ENCODE results near the gene MEIOB.
"Not testable (repeated sequence)": the region's sequence is repeated elsewhere in the genome, so short reads cannot be mapped to it uniquely, and the experiment has no call there.

The MEIOB gene

DNA sequence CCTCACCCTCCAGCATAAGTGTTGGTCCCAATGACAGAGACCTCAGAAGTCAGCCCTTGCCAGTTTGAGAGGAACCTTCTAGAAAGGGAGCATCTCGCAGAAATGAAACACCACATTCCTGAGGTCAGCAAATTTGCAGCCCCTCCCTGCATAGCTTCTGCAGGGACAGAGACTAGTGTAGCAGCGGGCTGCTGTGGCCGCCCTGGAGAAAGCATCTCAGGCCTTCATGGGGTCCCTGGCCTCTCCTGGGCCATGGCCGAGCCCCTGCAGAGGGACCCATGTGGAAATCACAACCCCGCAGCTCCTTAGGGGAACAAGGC, 34.8 kb upstream of the MEIOB start:
- no peak for DNase-seq (ENCODE audit: low read depth)

DNA sequence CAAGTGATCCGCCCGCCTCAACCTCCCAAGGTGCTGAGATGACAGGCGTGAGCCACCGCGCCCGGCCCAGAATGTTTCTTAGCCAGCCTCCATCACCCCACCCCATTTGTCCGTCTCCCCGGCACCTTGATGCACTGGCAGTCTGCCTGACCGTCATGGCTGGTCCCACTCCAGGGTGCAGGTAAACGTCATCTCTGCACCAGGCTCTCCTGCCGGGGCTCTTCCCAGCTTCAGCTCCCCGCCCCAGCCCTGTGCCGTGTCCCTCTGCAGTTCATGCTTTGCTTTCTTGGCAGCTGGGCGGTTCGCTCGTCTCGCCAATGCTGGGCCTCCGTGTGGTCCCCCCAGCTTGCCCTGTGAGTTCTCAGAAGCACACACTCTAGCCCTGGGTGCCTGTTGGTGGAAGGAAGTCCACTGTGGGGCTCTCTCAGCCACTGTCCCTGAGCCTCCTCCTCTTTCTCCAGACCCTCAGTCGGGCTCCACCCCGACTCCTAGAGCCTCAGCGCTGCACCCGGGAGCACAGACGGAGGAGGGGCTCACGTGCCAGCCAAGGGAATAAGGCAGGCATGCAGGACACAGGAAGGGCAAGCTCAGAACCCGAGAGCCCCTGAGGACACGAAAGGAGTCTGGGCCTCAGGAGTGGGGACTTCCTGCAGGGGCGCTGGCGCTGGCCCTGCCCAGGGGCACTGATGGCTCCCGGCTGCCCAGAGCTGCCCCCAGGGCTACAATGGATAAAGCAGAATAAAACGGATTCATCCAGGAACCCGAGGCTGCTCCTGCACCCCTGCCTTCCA, 34.3 kb upstream of the MEIOB start:
- no peak for DNase-seq (ENCODE audit: low read depth)

DNA sequence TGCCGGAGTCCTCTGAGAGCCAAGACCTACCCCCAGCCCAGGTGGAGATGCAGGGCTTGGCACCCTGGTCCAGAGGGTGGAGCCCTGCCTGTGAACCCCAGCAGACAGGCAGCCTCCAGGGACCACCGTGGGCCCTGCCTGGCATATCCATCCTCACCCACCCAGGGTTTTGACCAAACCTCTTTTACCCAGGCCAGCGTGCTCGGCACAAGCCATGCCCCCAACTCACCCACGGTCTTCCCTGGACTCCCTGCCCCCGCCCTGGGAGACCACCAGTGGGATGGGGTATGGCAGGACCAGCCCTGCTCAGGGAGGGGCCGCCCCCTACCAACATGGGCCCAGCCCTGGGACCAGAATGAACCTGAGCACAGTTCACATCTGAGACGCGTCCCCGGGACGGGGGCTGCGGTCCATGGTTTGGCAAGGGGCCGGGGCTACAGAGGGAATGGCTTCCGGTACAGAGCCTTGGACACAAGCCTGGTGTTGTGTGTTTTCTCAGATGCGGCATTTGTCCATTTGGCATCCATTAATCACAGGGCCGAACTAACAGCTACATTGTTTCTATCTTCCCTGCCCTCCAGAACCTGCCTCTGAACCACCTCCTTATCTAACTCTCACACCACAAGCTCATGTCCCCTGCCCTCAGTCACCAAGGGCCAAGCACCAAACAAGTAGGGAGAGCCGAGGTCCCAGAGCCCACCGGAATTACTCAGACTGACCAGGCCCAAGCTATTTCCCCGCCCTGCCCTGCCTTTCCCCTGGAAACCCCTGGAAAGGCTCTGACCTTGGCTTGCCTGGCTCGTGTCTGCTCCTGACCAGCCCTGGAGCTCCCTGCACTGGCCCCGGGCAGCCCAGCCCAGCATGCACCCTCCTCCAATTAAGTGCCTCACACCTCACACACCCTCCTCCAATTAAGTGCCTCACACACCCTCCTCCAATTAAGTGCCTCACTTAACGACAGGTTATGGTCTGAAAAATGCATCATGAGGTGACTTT, 32.2 kb upstream of the MEIOB start:
- no peak for DNase-seq (ENCODE audit: low read depth)

DNA sequence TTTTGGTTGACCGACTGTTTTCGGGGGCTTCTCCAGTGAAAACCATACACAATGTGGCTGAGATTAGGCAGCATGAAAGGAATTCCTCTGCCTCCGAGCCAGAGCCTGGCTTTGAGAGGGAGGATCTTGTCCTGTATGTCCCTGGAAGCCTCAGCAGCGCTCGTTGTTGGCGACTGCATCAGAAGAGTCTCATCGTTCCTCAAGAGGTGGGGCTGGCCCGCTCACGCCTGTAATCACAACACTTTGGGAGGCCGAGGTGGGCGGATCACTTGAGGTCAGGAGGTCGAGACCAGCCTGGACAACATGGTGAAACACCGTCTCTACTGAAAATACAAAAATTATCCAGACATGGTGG, 31.2 kb upstream of the MEIOB start:
- no peak for DNase-seq (ENCODE audit: low read depth)

DNA sequence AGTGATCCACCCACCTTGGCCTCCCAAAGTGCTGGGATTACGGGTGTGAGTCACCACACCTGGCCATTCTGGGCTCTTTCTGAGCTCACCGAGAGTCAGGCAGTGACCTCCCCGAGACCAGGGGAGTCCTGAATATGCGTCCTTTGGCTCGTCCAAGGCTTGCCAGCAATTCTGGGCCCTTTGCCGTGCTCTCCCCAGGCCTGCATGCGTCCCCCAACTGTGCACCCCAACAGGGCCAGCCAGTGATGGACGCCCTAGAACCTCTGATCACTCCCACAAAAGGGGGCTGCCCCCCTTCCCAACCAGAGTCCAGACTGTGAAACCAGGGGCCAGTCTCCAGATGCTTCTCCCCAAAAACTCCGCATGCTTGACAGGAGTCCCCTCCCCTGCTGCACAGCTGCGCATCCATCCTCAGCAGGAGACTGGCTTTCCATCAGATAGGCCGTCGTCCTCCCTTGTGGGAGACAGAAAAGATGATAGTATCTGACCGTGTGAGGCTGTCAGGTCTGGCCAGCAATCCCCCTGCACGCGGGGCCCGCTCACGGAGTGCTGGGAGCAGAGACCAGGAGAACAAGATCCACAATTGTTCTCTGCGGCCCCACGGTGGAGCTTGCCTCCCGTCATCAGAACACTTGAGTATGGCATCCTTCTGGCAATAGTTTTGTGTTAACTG, 30.7 kb upstream of the MEIOB start:
- DNase-seq (ENCODE audit: low read depth): no peak

DNA sequence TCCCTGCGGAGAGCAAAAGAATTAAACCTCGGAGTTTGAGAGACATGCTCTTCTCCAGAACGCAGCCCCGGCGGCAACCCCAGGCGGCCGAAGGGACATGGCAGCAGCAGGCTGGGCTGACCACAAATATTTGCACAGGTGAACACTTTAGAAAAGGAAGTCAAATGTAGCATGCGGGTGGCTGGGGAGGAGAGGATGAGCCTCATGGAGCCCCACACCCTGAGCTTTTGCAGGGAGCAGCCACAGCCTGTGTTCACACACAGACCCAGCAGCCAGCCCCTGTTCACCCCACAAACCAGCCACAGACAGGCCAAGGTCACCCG, 28.4 kb upstream of the MEIOB start:
- DNase-seq (ENCODE audit: low read depth): no peak

DNA sequence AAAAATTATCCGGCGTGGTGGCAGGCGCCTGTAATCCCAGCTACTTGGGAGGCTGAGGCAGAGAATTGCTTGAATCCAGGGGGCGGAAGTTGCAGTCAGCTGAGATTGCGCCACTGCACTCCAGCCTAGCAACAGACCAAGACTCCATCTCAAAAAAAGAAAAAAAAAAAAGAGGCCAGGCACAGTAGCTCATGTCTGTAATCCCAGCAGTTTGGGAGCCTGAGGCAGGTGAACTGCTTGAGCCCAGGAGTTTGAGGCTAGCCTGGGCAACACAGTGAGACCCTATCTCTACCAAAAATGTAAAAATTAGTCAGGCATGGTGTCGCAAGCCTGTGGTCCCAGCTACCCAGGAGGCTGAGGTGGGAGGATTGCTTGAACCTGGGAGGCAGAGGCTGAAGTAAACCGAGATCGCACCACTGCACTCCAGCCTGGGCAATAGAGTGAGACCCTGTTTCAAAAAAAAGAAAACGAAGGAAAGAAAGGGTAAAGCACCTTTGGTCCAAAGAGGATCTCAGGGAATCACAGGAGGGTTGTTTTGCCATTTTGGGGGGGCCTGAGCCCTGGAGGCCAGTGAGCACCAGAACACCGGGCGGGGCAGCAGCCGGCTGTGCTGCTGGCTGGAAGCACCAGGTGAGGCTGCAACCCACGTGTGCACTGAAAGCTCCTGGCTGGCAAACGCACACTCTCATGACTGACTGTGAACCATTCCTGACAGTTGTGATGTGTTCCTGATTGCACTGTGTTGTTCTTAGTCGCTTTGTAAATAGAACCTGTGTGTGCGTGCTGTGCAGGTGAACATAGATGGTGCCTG, 27.9 kb upstream of the MEIOB start:
- DNase-seq (ENCODE audit: low read depth): no peak

DNA sequence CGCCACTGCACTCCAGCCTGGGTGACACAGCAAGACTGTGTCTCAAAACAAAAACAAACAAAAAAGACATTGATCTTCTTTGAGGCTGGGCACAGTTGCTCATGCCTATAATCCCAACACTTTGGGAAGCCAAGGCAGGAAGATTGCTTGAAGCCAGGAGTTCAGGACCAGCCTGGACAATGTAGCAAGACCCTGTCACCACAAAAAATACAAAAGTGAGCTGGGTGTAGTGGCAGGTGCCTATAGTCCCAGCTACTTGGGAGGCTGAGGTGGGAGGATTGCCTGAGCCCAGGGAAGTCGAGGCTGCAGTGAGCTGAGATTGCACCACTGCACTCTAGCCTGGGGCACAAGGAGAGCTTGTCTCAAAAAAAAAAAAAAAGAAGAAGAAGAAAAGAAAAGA, 25.7 kb upstream of the MEIOB start:
- DNase-seq (ENCODE audit: low read depth): not testable (repeated sequence)

DNA sequence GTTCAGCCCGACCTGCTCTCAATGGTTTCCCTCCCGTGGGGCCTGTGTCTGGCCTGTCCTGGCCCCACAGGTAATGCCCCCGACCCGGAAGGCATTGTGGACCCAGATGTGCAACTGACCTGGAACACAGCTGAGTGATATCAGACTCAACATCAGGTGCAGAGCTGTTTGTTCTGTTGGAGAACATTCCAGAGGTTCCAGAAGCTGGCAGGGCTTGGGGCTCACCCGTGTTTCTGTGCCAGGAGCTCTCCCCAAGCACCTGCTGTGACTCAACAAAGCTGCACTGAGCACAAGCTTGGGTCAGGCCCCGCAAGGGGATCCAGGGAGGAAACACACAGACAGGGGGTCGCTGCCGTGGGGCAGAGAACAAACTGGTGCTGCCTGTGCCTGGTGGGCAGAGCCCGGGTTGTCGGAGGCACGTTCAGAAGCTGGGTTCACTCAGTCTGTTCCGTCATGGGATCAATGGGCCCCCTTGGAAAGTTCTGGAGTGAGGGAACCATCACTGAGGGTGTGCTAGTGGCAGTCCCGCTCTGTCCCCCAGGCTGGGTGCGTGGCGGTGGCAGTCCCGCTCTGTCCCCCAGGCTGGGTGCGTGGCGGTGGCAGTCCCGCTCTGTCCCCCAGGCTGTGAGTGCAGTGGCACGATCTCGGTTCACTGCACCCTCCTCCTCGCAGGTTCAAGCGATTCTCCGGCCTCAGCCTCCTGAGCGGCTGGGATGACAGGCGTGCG, 24.1 kb upstream of the MEIOB start:
- no peak for DNase-seq (ENCODE audit: low read depth)

DNA sequence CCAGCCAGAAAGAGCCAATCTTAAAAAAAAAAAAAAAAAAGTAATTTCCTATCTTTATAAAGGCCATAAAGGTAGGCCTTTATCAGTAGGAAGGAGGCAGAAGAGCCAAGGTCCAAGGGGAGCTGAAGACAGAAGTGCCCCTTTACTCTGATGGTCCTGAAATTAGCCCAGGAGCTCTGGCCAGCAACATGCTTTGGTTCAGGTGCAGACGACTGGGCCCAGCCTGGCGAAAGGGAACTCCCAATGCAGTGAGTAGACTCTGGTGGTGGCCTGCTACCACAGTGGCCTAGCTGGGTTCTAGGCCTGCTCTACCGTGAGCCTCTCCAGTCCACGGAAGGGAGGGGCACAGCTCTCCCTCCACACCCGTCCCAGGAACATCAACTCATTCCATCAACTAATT, 23.1 kb upstream of the MEIOB start:
- DNase-seq (ENCODE audit: low read depth): no peak

DNA sequence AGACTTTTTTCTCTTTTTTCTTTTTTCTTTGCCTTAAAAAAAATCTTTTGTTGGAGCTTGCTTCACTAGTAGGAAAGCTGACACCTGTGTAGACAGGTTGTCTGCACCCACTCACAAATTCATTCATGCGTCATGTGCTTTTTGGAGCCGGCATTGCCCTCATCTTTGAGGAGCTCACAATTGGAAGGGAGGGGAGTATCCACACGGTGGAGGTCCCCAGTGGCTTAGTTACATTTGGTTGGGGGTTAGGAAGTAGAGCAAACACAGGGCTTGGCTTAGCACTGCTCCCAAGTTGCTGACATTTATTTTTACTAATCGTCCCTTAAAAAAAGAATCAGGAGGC, 18.7 kb upstream of the MEIOB start:
- no peak for DNase-seq (ENCODE audit: low read depth)

DNA sequence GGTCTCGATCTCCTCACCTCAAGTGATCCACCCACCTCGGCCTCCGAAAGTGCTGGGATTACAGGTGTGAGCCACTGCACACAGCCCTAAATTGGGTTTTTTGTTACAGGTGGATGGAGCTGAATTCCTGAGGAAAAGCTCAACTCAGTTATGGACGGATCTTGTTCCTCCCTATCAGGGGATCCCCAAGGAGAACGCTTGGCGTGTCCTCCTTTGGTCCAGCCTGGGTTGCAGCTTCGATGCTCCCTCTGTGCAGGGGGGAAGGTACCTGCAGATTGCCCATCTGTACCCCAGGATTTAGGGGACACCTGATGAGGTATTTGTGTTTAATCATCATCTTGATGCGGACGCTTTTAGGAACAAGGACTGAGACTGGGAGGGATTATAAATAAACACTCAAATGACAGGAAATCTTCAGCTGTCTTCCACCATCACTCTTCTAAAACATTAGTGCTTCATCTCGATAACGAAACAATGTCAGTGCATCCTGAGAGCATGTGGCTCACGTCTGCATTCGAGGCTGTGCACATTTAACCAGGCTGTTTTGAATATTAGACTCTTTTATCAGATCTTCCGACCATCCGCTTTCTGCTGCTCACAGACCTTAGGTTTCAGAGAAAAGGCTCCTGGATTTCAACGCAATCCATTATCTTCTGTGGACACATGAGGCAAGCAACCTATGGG, 18.2 kb upstream of the MEIOB start:
- DNase-seq (ENCODE audit: low read depth): no peak

DNA sequence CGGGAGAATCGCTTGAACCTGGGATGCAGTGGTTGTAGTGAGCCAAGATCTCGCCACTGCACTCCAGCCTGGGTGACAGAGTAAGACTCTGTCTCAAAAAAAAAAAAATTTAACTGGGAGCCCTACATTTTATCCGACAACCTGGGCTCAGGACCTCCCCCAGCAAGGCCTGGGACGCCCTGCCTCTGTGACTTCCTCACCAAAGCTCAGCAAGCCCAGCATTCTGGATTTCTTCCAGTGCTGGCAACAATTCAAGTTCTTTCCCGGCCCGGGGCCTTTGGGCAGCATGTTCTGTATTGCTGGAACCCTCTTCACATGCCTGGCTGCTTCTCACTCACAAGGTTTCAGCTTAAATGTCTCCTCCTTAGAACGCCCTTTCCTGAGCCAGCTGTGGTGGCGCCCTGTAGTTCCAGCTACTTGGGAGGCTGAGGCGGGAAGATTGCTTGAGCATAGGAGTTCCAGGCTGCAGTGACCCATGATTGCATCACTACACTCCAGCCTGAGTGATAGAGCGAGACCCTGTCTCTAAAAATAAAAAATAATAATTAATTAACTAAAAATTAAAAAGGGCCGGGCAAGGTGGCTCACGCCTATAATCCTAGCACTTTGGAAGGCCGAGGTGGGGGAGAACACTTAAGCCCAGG, 15.9 kb upstream of the MEIOB start:
- no peak for DNase-seq (ENCODE audit: low read depth)

DNA sequence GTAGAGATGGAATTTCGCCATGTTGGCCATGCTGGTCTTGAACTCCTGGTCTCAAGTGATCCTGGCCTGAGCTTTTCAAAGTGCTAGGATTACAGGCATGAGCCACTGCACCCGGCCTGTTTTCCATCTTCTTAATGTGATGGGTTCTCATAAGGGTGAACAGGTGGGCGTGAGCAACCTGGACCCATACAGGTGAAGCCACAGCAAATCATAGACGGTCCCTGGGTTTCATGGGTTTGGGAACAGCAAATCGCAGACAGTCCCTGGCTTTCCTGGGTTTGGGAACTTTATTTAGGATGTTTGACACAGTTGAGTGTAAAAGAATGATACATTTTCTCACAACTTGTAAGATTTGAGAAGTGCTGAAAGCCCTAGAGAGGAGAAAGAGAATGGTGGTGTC, 12.9 kb upstream of the MEIOB start:
- no peak for DNase-seq (ENCODE audit: low read depth)

DNA sequence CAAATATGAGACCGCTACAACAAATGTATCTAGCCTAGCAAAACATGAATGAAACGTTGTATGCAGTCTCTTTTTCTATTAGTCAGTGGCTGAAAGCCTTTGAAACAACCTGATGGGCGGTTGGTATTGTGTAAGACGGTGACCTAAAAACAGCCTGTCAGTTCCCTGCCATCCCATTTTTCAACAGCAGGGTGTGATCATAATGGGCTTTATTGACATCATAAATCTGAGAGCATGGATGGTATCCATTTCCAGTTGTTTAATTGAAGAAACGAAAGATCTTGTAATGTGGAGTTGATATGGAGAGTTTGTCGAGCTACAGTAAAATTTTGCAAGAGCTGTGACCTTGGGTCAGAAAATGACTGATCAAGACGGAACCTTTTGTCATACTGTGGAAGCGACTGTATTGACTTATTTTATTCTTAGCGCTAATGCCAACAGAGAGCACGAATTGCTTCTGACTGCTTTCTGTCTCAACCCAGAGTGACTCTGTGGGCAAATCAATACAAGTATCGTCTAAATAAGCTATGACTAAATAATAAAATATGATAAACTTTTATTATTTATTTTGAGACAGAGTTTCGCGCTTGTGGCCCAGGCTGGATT, 12.3 kb upstream of the MEIOB start:
- DNase-seq (ENCODE audit: low read depth): no peak

DNA sequence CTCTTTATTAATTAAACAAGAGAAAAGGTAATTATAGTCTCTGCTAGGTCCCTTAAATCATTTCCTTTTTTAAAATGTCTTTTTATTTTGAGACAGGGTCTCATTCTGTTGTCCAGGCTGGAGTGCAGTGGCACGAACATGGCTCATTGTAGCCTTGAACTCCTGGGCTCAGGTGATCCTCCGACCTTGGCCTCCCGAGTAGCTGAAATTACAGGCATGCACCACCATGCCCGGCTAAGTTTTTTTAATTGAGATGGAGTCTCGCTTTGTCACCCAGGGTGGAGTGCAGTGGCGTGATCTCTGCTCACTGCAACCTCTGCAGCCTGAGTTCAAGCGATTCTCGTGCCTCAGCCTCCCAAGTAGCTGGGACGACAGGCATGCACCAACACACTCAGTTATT, 9.2 kb upstream of the MEIOB start:
- not testable (repeated sequence) for DNase-seq (ENCODE audit: low read depth)

DNA sequence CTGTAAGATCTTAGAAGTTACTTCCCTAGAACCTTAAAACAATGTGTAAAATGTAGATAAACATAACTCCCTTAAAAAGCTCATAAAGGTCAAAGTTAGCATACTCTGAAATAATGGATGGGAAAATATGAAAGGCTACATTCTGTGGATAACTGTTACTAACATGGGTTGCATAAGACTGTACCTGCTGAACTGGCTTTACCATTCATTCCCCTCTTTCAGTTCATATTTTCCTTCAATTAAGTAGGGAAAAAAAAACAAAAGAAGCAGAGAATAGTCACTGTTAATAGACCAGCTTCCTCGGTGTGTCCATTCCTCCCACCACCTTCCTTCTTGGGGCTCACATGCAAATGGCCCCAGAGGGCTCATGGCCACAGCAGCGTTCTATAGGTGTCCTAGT, 7.5 kb upstream of the MEIOB start:
- DNase-seq (ENCODE audit: low read depth): no peak

DNA sequence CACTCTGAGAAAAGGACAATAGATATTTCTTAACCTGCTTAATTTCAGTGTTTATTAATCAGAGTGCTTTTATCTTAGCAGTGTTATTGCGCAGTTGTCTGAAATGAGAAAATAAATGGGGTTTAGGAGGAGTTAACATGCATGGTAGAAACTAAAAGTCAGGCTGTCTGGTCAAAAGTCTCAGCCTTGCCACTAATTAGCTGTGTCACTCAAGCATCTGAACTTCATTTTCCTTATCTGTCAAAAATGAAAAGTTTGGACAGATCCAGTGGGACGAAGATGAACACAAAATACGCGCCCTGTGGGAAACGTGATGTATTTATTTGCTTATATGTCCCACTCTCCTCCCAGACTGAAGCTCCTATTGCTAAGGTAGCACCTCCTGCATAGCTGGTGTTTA, 6.3 kb upstream of the MEIOB start:
- no peak for DNase-seq (ENCODE audit: low read depth)

DNA sequence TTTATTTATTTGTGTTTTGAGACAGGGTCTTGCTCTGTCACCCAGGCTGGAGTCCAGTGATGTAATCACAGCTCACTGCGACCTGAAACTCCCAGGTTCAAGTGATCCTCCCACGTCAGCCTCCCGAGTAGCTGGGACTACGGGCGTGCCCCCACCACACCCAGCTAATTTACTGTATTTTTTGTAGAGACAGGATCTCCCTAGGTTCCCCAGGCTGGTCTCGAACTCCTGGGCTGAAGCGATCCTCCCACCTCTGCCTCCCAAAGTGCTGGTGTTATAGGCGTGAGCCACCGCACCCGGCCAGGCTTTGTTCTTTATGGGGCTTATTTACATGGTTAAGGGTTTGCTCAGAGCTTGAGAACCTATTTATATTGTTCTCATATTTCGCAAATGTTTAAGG, 5.8 kb upstream of the MEIOB start:
- no peak for DNase-seq (ENCODE audit: low read depth)

DNA sequence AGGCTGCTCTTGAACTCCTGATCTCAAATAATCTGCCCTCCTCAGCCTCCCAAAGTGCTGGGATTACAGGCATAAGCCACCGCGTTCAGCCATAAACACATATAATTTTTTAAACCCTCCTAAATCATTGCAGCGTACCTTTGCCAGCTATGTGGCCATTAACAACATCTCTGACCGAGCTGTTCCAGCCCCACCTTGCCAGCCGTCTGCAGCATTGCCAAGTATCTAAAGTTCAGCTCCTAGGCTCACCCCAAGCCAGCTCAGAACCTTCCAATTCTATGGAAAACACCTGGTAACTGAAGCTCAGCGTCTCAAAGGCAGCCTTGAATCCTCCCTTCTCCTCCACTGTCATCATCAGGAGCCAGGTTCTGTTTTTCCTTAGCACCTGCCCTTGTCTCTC, 5.1 kb upstream of the MEIOB start:
- no peak for DNase-seq (ENCODE audit: low read depth)
